Gastroesophageal sphincter (tissue), 3 donors: ENCODE results near the gene ZNF214.

Experiments
- POLR2A ChIP-seq, 2 donors: fragments of 450-650 bp; IDR thresholded peaks; one replicate each; pipeline ENCODE4 v1.6.1; 2017; ENCODE audit warnings: antibody characterized with exemption in 2 of 2, mild to moderate bottlenecking in 2 of 2, moderate library complexity in 1 of 2
- TF ChIP-seq, protein P1 (sequence below), 4 experiments: fragments of 200-600 bp in 2 of 4; fragments of 450-650 bp in 2 of 4; sonication (generic) in 1 of 4; IDR thresholded peaks; one replicate each; pipeline ENCODE4 v1.5.1; 2017 to 2019; ENCODE audit warnings: antibody characterized with exemption in 4 of 4, mild to moderate bottlenecking in 2 of 4, moderate library complexity in 2 of 4

DNA sequence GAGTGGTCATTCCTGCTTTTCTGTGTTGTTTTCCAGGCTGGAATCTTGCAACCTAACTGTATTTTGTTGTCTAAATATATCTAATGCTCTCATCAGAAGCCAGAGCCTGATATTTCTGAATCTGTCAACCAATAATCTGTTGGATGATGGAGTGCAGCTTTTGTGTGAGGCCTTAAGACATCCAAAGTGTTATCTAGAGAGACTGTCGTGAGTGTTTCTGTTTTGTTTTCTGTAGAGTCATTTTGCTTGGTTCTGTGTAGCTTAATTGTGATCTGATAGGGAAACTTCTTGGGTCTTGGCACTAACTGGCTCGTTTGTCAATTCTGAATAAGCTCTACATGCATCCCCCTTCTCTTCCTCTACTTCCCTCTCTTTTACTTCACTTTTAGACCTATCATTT is 37.5 kb upstream of the ZNF214 start:
- TF ChIP-seq, protein P1, sequence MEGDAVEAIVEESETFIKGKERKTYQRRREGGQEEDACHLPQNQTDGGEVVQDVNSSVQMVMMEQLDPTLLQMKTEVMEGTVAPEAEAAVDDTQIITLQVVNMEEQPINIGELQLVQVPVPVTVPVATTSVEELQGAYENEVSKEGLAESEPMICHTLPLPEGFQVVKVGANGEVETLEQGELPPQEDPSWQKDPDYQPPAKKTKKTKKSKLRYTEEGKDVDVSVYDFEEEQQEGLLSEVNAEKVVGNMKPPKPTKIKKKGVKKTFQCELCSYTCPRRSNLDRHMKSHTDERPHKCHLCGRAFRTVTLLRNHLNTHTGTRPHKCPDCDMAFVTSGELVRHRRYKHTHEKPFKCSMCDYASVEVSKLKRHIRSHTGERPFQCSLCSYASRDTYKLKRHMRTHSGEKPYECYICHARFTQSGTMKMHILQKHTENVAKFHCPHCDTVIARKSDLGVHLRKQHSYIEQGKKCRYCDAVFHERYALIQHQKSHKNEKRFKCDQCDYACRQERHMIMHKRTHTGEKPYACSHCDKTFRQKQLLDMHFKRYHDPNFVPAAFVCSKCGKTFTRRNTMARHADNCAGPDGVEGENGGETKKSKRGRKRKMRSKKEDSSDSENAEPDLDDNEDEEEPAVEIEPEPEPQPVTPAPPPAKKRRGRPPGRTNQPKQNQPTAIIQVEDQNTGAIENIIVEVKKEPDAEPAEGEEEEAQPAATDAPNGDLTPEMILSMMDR (IDR thresholded peaks at IDR 0.05) = no peak
- TF ChIP-seq POLR2A (IDR thresholded peaks at IDR 0.05) = no peak
